Right atrium auricular region (tissue), 2 donors: ENCODE measurements around the gene BOC. TPM values are rescaled to one million over a fixed set of nuclear protein-coding genes. Genes with fewer than 3 reads are reported as not detected.

Source experiments
- DNase-seq: peaks from one replicate; pipeline ENCODE4 v3.0.0-alpha.2; 2019; ENCODE audit warnings: low spot score
- H3K27ac ChIP-seq, 2 donors: fragments of 200-600 bp; sonication (generic); 1 replicate in 1 of 2; 2 replicates in 1 of 2; pipeline ENCODE4 v1.5.1; 2016 to 2019
- H3K27me3 ChIP-seq, 2 donors: fragments of 200-600 bp; sonication (generic); one replicate each; pipeline versions ENCODE4 v1.5.1 to v1.6.0; 2017 to 2019
- H3K36me3 ChIP-seq: fragments of 200-600 bp; sonication (generic); one replicate; pipeline ENCODE4 v1.5.1; 2016
- H3K4me1 ChIP-seq, 2 donors: fragments of 200-600 bp; sonication (generic); one replicate each; pipeline versions ENCODE4 v1.5.1 to v1.6.0; 2017 to 2019
- H3K4me3 ChIP-seq, 2 donors: fragments of 200-600 bp; sonication (generic); 1 replicate in 1 of 2; 2 replicates in 1 of 2; pipeline ENCODE4 v1.5.1; 2017 to 2019; ENCODE audit warnings: mild to moderate bottlenecking in 1 of 2, moderate library complexity in 1 of 2
- H3K9me3 ChIP-seq, 2 donors: fragments of 200-600 bp; sonication (generic); one replicate each; pipeline ENCODE4 v1.5.1; 2019
- CTCF ChIP-seq, 2 donors: fragments of 200-600 bp; sonication (generic); IDR thresholded peaks; one replicate each; pipeline ENCODE4 v1.5.1; 2019; ENCODE audit warnings: antibody characterized with exemption in 2 of 2
- total RNA-seq, 2 donors: library from RNA; depleted of rRNA; stranded (reverse); fragments of >200 nt; gene quantifications; one replicate each; pipeline ENCODE4 v1.1.0, GENCODE V29; 2016

BOC gene
- total RNA-seq, 2 donors from 2014 or later: 10.6 to 15.4 TPM

GRCh38 chr3:113234028-113234427 lies 22.7 kb downstream of the BOC start:
- no peak for TF ChIP-seq CTCF (IDR thresholded peaks at IDR 0.05)
- H3K27me3 ChIP-seq: no peaks in the 10 kb centered on the region
- H3K27ac ChIP-seq: no peak overlapping the region
- no peaks in the 10 kb centered on the region for H3K36me3 ChIP-seq
- peaks cover 0 to 10% of the 10 kb centered on the region in 2 donors for H3K4me1 ChIP-seq
- no peak for DNase-seq
- H3K4me3 ChIP-seq: no peak overlapping the region
- H3K9me3 ChIP-seq: no peaks in the 10 kb centered on the region

- Histone ChIP-seq H3K4me1 (peaks cover 0 to 10% of the 10 kb centered on the region in 2 donors), H3K27ac (no peak overlapping the region), H3K27me3 (no peaks in the 10 kb centered on the region), H3K36me3 (no peaks in the 10 kb centered on the region), H3K9me3 (no peaks in the 10 kb centered on the region), H3K4me3 (no peak overlapping the region)
- TF ChIP-seq CTCF (IDR thresholded peaks at IDR 0.05): no peak
- no peak for DNase-seq
Measured at GRCh38 chr3:113234688-113235260, 23.4 kb downstream of the BOC start.

GRCh38 chr3:113238503-113238902 lies 27.1 kb downstream of the BOC start:
- Histone ChIP-seq H3K36me3 (no peaks in the 10 kb centered on the region), H3K27me3 (no peaks in the 10 kb centered on the region), H3K4me3 (no peak overlapping the region), H3K27ac (no peak overlapping the region), H3K4me1 (peaks cover 0 to 15% of the 10 kb centered on the region in 2 donors), H3K9me3 (no peaks in the 10 kb centered on the region)
- no peak for TF ChIP-seq CTCF (IDR thresholded peaks at IDR 0.05)
- no peak for DNase-seq

GRCh38 chr3:113240841-113241240 lies 29.5 kb downstream of the BOC start:
- Histone ChIP-seq H3K9me3 (no peaks in the 10 kb centered on the region), H3K27me3 (no peaks in the 10 kb centered on the region), H3K27ac (peak overlapping the region in 1 of 2 donors; percentile 31), H3K4me3 (no peak overlapping the region), H3K4me1 (peaks cover 0 to 6% of the 10 kb centered on the region in 2 donors), H3K36me3 (no peaks in the 10 kb centered on the region)
- no peak for TF ChIP-seq CTCF (IDR thresholded peaks at IDR 0.05)
- no peak for DNase-seq

GRCh38 chr3:113241292-113242095 lies 30.1 kb downstream of the BOC start:
- no peaks in the 10 kb centered on the region for H3K27me3 ChIP-seq
- DNase-seq: no peak
- H3K4me1 ChIP-seq: peaks cover 0 to 9% of the 10 kb centered on the region in 2 donors
- no peaks in the 10 kb centered on the region for H3K9me3 ChIP-seq
- H3K27ac ChIP-seq: peak overlapping the region; percentile 31 to 38
- no peak for TF ChIP-seq CTCF (IDR thresholded peaks at IDR 0.05)
- no peaks in the 10 kb centered on the region for H3K36me3 ChIP-seq
- no peak overlapping the region for H3K4me3 ChIP-seq
